SK-N-DZ (cell line): ENCODE measurements around the gene SNCA. TPM values are rescaled to one million over a fixed set of nuclear protein-coding genes. Genes with fewer than 3 reads are reported as not detected.

Source experiments
- DNase-seq: peaks from one replicate; pipeline ENCODE4 v3.0.0-alpha.2; 2015; ENCODE audit warnings: low spot score
- polyA plus RNA-seq, 2 experiments: library from polyadenylated mRNA; depleted of rRNA; stranded (reverse); fragments of >200 nt; gene quantifications; 2 replicates each; pipeline ENCODE4 v1.2.3, GENCODE V29; 2014

The SNCA gene
- polyA plus RNA-seq (2014; cell fraction: cytosol; rRNA removed) = 16.6 and 23.7 TPM in 2 replicates
- polyA plus RNA-seq (2014; cell fraction: nucleus; rRNA removed) = 10.0 and 16.9 TPM in 2 replicates

DNA sequence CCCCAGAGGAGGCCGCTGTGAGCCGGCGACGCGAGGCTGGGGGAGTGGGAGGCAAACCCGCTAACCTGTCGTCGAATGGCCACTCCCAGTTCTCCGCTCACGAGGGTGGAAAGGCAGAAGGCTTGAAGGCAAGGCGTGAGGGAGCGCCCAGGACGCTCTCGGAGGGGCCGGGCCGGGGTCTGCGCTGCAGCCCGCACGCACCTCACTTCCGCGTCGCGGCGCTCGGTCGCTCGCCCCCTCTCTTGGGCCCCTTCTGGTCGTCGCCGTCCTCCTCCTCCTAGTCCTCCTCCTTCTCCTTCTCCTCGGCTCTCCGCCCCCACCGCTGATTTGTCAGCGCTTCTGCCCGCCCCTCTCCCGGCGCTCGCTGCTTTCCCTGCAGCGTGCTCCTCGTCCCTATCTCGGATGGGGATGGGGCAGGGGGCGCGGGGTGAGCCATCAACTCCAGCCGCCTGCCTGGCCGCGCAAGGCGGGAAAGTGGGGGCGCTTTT is at the start of gene SNCA:
TSS of gene SNCA (minus strand) at position 265 of the 488 bp plus-strand sequence. CDS start 1,494 bp downstream, outside the sequence.
- peak; percentile 94 for DNase-seq

DNA sequence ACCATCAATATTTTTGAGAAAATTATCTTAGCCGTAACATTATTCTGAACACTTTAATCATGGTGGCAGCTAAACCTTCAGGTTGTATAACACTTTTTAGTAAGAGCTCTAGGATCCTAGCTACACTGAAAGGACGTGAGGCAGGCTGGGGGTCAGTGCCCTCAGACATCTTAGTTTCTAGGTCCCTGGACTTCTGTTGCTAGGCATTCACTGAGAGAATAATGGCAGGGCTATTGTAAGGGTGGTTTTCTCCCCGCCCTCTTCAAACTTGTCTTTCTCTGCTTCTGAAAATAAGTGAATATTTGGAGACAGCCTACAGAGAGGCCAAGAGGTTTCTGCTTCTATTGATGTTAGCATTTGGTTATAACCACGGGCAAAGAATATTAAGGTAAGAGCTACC is 42.3 kb upstream of the SNCA start:
- DNase-seq = no peak

DNA sequence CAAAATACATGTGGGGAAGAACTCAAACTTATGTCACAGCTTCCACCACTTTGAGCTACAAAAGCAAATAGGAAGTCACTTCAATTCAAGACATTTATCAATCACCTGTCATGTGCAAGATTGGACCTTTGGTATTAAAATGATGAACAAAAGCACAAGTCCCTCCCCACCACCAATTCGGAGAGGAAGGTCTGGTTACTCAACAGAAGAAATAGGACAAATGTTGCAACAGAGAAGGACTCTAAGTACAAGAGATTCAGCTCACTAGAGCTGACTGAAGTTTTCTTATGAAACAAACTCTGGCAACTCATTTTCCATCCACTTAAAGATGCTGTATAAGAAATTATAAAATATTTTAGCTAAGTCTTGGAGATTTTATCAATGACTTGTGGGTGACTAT is 41.6 kb upstream of the SNCA start:
- DNase-seq = no peak

DNA sequence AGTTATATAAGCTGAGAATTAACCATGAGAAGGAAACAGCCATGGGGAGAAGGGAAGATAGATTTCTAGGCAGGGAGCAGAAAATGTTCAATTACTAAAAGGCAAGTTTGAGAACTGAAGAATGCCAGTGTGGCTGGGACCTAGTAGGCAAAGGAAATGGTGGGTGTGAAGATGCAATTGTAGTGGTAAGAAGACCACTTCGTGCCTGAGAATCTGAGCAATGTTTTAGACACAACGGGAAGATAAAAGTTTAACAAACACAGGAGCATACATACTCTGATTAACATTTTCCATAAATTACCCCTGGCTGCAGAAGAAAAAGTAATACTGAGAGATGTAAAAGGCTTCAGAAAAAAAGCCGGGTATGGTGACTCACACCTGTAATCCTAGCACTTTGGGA is 39.6 kb upstream of the SNCA start:
- no peak for DNase-seq

DNA sequence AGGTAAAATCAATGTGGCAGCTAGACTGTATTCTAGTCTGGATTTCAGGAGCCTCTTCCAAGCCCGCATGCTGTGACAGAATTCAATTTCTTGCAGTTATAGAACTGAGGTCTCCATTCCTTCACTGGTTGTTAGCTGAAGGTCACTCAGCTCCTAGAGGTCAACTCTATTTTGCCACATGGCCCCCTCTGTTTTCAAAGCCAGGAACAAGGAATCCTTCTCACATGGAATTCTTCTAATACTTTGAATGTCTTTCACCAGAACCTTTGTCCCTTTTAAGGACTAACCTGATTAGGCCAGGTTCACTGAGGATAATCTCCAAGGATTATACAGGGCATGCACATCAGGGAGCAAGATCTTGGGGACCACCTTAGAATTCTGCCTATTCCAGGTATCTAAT is 34.2 kb upstream of the SNCA start:
- DNase-seq = no peak

DNA sequence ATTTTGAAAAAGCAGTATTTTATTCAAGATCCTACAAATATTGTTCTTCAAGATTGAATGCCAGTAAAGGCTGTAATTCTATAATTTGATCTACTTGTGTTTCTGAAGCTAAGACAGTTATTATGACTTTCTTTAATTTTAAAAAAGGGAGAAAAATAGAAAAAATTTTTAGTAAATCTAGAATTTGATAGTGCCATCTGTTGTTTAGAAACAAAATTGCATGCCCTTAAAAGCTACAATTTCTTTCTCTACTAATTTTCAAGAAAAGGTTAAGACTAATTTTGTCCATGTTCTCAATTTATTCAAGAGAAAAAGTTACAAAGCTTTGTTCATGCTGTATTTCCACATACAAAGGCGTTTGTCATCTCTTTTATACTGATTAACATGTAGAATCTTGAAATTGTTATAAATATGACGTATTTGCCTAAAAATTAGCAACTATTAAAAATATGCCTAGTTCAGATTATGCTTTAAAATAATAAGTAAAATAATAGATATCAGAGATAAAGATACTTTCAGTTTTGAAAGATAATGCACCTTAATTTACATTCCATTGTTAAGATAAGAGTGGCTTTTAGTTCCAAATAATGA is 32.1 kb upstream of the SNCA start:
- DNase-seq = no peak

DNA sequence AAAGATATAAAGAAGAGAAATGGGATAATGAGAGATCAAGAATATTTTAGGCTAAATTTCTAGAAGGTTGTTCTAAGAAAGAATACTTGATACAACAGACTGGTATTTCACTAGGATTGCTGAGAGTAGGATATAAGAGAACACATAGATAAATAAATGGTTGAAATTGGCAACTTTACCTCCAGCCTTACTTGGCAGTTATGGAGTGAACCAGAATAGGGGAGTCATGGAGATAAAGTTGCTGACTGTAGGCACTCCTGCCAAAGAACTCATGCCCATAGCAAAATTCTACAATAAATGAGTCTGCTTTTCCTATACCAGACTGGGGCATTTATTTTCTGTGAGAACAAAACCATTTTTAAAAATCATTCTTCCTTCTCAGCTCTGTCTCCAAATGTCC is 31.3 kb upstream of the SNCA start:
- DNase-seq = no peak

DNA sequence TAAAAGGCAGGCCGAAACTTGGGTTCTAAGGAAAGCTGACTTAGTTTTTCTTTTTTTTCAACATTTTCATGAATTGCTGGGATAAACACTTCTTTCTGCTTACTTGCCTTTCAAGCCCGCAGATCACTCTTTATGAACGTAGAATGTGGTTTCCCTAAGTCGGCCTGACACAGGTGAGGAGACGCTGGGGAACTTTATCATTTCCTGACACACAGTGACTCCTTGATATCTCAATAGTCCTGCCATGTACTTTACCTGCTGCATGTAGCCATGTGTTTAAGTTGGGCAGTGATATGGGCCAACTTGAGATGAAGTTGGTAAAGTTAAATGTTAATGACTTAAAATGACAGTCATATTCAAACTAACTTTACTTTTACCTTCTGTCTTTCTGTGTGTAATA is 26.6 kb upstream of the SNCA start:
- no peak for DNase-seq

DNA sequence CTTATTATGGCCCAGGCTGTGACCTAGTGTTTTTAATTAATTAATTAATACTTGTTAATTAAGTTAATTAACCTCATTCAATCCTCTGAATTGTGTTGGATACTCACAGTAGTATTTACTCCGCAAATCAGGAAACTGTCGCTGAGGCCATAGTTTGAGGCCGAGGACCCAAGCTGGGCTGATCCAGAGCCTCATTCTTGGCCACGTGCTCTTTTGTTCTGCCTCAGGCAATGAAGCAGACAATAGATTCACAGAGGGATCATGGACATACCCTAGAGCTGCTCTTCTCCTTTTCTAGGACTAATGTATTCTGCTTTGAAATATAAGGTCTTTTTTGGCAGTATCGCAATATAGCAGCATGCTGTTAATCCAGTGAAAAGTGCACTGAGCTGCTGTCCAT is 24.0 kb upstream of the SNCA start:
- DNase-seq = no peak

DNA sequence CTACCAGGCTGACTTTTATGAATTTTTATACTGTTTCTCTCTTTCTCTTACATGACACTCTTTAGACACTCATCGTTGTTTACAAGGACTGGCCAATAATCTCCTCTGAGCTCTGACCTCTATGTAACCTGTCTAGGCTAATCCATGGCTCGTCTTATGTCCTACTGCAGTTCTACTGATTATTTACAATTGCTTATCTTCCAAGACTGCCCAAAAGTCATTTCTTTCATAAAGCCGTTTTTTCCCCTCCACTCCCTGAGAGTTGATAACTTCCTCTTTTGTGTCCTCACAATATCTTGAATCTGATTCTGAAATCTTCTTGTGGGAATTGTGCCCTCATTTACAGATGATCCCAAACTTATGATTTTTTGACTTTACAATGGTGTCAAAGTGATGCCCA is 18.3 kb upstream of the SNCA start:
- DNase-seq = no peak

DNA sequence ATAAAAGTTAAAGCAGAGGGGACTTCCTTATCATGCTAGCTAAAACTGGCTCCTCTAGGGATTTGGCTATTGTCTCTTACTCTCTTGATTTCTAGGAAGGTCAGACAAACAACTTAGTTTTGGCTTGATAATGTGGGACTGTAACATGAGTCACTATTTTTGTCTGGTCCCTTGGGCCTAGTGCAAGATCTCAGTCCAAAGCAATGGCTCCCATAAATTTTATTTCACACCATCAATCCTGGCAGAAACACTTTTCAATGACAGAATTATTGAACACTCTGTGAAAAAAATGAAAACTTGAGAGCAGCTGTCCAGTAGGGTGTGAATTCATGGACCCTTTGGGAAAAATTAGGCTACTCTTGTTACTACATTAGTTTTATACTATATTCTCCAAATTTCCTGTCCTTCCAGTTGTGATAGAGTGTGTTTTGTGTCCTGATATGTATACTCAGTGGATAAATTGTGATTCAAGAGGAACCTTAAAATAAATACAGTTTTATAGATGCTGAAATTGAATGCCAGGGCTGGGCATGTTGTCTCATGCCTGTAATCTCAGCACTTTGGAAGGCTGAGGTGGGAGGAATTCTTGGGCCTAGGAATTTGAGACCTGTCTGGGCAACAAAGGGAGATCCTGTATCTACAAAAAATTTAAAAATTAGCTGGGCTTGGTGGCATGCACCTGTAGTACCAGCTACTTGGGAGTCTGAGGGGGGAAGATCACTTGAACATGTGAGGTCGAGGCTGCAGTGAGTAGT is 10.8 kb upstream of the SNCA start:
- DNase-seq = no peak

DNA sequence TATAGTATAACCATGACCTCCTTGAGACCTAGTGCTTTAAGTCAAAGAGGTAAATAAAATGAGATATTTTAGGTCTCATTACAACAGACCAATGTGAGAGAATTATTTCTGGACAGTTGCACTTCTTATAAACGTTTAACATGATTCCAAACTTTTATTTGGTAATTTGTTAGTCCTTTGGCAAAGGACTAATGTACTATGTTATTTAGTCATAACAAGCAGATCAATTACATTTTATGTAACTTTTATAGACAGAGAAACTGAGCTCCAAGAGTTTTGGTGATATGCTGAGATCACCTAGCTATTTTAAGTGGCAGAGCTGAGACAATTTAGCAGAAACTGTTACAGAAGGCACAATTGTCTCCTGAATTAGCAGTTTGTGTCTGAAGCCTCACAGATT is 2.6 kb upstream of the SNCA start:
- no peak for DNase-seq

DNA sequence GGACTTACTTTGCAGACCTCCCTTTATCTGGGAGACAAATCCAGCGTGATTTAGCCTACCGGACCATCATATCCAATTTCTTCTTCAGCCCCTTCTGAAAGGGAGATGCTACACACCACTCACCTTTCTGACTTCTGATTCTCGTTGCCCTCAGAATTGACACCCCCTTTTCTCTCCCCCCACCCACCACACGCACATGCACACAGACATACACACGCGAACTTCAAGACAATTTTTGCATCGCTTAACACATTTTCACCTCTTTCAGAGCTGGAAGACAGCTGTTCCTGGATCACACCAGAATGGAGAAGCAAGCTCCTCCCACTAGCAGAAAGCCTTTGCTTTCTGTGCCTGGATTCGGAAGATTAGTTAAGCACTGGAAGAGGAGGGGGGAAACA is 1.0 kb upstream of the SNCA start:
- peak; percentile 57 for DNase-seq

DNA sequence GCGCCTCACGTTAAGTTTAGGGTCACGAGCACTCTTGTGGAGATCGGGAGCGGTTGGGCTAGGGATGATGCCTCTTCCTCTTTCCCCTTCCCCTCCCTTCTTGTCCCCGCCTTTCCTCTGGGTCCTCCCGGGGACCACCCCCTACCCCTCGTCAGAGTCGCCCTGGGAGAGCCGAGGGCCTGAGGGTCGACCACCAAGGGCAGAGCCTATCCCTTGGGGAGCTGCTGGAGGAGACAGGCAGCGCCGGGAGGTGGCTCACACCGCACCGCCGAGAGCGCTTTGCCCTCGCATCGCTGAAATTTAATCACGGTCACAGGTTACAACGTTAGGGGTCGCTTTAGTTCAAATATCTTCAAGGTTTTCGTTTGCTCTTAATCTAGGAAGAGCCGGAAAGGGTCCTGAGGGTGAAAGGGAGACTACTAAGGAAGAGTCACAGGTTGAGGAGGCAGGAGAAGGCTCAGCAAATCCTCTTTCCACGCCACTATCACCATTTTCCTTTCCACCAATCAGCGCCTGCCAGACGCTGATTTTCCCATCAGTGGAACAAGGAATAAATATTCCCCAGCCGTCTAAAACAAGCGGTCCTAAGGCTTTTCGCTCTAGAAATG is 528 bp upstream of the SNCA start:
- DNase-seq = peak; percentile 90

DNA sequence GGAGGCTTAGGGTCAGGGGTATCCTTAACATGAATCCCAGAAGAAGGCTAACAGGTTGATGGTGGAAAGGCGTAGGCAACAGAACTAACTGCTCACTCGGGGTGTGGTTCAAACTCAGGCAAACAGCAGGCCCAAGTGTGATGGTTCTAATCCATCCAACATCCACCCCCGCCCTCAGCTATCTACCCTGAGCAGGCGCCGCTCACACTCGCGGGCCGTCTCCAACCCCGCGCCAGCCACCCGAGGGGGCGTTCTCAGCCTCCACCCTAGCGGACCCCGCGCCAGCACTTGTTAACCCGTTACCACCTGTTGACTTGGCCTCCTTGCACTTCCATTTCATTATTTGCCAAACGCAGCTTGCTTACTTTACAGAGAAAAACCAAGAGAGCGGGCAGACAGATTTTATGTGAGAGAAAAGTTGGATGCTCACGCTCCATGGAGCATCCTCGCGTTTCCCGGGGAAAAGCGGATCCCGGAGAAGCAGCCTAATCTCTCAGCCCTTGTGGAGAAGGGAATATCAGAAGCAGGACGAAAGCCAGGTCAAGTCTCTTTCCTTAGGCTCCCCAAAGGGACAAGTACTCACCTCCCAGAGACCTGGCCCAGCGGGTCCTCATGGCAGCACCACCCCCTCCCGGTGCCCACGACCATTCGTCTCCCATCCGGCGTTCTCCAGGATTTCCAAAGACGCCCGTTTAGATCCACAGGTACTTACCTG is 773 bp downstream of the SNCA start:
- DNase-seq = peak; percentile 21

DNA sequence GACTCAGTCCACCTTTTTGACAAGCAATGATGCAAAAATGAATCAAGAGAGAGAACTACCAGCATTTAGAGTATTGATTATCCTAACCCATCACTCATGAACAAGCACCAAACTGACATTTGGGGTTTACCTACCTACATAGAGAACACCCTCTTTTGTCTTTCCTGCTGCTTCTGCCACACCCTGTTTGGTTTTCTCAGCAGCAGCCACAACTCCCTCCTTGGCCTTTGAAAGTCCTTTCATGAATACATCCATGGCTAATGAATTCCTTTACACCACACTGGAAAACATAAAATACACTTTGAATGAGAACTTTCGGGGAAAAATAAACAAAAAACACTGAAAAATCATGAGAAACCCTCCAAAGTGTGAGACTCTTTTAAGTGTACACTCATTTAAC is 1.5 kb downstream of the SNCA start:
- no peak for DNase-seq

DNA sequence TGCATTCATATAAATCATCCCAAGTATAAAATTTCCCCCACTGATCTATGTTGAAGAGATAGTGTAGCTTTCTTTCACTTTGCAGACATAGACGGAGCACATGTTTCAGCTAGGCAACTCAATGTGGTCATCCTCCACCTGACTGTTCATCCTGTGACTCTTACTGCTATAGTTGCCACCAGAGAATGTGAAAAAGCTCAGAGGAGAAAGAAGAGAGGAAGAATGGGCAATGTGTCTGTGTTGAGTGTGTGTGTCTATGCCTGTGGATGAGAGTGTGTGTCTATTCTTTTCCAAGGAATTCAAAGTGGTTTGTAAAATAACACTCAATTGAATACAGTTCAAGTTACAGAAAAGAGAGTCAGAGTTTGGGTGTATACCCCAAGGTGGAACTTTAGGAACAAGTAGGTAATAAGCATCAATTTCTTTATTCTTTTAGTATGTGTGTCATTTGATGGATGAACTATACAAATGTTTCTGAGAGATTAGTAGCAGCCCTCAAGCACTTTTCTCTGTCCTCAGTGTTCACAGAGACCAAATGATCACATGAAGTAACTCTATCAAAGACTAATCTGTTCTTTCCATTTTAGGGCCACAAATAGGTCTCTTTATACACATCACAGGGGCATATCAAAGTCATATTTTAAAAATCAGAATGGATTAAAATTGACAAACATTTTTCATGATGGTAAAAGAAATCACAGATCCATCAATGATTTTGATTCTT is 2.3 kb downstream of the SNCA start:
- no peak for DNase-seq

DNA sequence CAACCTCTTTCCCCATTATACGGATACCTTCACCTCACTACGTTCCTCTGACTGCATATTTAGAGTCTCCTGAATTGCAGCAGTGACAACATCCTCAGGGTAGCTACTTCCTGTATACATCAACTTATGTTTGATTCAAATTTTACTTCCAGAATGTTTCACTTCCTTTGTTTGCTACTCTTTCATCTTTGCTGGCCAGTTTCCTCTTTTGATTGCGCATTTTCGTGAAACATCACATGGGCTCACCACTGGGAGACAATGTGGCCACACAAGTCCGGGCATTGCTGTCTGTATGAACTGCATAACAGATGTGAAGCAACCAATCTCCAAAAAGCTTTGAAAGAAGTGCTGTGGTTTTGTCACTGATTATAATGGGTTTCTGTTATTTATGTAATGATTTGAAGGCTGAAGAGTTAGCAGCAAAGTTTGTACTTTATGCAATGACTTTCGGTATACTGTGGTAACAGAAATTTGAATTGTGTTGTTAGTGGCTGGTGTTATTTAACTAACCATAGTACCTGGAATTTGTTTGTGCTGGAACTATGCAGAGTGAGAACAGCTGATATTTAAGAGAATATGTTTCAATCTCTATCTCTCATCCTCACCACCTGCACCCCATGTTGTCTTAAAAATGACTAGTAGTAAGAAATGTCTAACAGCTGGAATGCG is 7.4 kb downstream of the SNCA start:
- DNase-seq = no peak

DNA sequence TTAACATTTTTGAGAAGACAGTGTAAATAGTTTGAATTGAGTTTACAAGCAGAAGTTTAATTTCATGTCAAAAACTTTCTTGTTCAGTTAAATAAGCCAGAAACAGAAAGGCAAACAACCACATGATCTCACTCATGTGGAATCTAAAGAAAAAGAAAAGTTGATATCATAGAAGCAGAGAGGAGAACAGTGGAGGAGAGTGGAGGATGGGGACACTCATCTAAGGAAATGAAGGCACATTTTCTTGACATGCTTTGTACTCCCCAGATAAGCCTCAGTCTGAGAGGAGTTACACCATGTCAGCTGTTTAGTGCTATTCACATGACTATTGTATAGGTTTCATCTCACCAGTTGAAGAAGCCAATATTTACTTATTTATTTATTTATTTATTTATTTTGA is 13.5 kb downstream of the SNCA start:
- DNase-seq = no peak

DNA sequence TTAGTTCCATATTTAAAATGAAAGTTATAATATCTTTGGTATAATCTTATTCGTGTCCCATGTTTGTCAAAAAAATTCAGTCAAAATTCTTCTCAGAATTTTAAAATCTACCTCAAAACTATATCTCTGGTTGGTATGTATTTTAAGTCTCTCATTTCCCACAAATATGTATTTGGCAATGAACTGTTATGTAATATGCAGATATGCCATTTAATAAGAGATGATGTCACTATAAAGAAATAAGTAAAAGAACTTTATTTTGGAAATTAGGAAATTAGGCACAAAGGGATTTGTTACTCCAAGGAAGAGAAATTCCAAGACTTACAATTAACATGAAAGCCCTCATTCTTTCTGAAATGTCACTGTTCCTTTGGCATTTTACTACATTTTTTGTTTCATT is 15.3 kb downstream of the SNCA start:
- no peak for DNase-seq

DNA sequence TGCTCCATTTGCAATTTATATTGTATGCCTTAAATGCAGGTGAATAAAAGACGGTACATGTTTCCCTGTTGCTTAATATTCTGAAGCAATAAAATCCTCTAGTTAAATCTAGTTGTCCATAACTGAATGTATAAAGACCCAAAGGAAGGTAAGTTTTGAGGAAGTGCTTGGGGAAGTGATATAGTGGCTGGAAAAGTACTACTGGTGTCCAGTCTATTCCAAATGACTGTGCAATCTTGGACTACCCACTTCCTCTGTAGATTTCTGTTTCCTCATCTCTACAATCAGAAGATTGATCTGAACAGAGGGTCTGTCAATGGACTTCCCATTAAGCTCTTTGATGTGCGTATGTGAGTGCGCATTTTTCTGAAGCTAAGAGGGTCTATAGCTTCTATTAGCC is 17.0 kb downstream of the SNCA start:
- DNase-seq = no peak
